Activated CD4-positive, alpha-beta T cell treated with anti-CD3 and anti-CD28 coated beads, Interleukin-2, amount 10 ng/mL, durations not matched to agents 24 days and 14 days (primary cell): Measurements from ENCODE around the gene RANGAP1. TPM values are rescaled to one million over a fixed set of nuclear protein-coding genes. Genes with fewer than 3 reads are reported as not detected.

Source experiments
- DNase-seq: peaks from one replicate; pipeline ENCODE4 v3.0.0; 2022
- H3K27ac Mint-ChIP-seq: one replicate; pipeline ENCODE4 v1.8.0; 2022; ENCODE audit warnings: mild to moderate bottlenecking, mixed read lengths
- H3K27me3 Mint-ChIP-seq: one replicate; pipeline ENCODE4 v1.8.0; 2022; ENCODE audit warnings: mixed read lengths
- H3K36me3 Mint-ChIP-seq: one replicate; pipeline ENCODE4 v1.8.0; 2022; ENCODE audit warnings: low read depth, mild to moderate bottlenecking, mixed read lengths
- H3K4me1 Mint-ChIP-seq: one replicate; pipeline ENCODE4 v1.8.0; 2021; ENCODE audit warnings: mixed read lengths
- H3K4me3 Mint-ChIP-seq: one replicate; pipeline ENCODE4 v1.8.0; 2022; ENCODE audit warnings: mild to moderate bottlenecking, moderate library complexity, mixed read lengths
- H3K9me3 Mint-ChIP-seq: one replicate; pipeline ENCODE4 v1.8.0; 2021; ENCODE audit warnings: mixed read lengths
- intact Hi-C: fragments of 100-400 bp; cut with micrococcal nuclease; formaldehyde crosslinking; loops from one replicate; pipeline ENCODE4 v1.15.1; 2023
- total RNA-seq: library from RNA; stranded (reverse); gene quantifications from 2 replicates; pipeline ENCODE4 v1.2.3, GENCODE V29; 2022

RANGAP1 gene
- total RNA-seq, 1 donor from 2014 or later = 185 TPM

- no peaks in the 10 kb centered on the region for H3K27me3 Mint-ChIP-seq
- peaks cover 43% of the 10 kb centered on the region for H3K36me3 Mint-ChIP-seq
- DNase-seq = no peak
- H3K27ac Mint-ChIP-seq = no peak overlapping the region
- intact Hi-C loops = no loop called here
- H3K4me3 Mint-ChIP-seq = no peak overlapping the region
- H3K4me1 Mint-ChIP-seq = no peaks in the 10 kb centered on the region
- H3K9me3 Mint-ChIP-seq = no peaks in the 10 kb centered on the region
These were observed 62.5 kb downstream of the RANGAP1 start for GRCh38 chr22:41223535-41223934.

- Mint-ChIP-seq H3K9me3 (no peaks in the 10 kb centered on the region), H3K4me1 (peaks cover under 1% of the 10 kb centered on the region), H3K27me3 (no peaks in the 10 kb centered on the region), H3K36me3 (peaks cover 43% of the 10 kb centered on the region), H3K27ac (peak overlapping the region; percentile 53), H3K4me3 (no peak overlapping the region)
- no peak for DNase-seq
- intact Hi-C loops = no loop called here
These were observed 63.0 kb downstream of the RANGAP1 start for GRCh38 chr22:41222846-41223507.

GRCh38 chr22:41217553-41218157 lies 68.3 kb downstream of the RANGAP1 start:
- peak overlapping the region; percentile 89 for H3K27ac Mint-ChIP-seq
- intact Hi-C loops = no loop called here
- H3K9me3 Mint-ChIP-seq = no peaks in the 10 kb centered on the region
- H3K4me3 Mint-ChIP-seq = peak overlapping the region; percentile 75
- no peaks in the 10 kb centered on the region for H3K27me3 Mint-ChIP-seq
- H3K36me3 Mint-ChIP-seq = peaks cover 58% of the 10 kb centered on the region
- DNase-seq = peak; percentile 87
- H3K4me1 Mint-ChIP-seq = peaks cover 30% of the 10 kb centered on the region

- DNase-seq = no peak
- H3K4me3 Mint-ChIP-seq = peak overlapping the region; percentile 75
- H3K9me3 Mint-ChIP-seq = no peaks in the 10 kb centered on the region
- peaks cover 62% of the 10 kb centered on the region for H3K36me3 Mint-ChIP-seq
- intact Hi-C loops = no loop called here
- peaks cover 30% of the 10 kb centered on the region for H3K4me1 Mint-ChIP-seq
- H3K27me3 Mint-ChIP-seq = no peaks in the 10 kb centered on the region
- peak overlapping the region; percentile 89 for H3K27ac Mint-ChIP-seq
These were observed 69.0 kb downstream of the RANGAP1 start for GRCh38 chr22:41216984-41217383.

- H3K27me3 Mint-ChIP-seq = no peaks in the 10 kb centered on the region
- peak overlapping the region; percentile 75 for H3K4me3 Mint-ChIP-seq
- H3K4me1 Mint-ChIP-seq = peaks cover 30% of the 10 kb centered on the region
- intact Hi-C loops = no loop called here
- H3K27ac Mint-ChIP-seq = peak overlapping the region; percentile 25
- H3K9me3 Mint-ChIP-seq = no peaks in the 10 kb centered on the region
- DNase-seq = no peak
- H3K36me3 Mint-ChIP-seq = peaks cover 57% of the 10 kb centered on the region
These were observed 70.1 kb downstream of the RANGAP1 start for GRCh38 chr22:41215926-41216325.

- peak overlapping the region; percentile 75 for H3K4me3 Mint-ChIP-seq
- H3K4me1 Mint-ChIP-seq = peaks cover 30% of the 10 kb centered on the region
- H3K36me3 Mint-ChIP-seq = peaks cover 57% of the 10 kb centered on the region
- DNase-seq = no peak
- intact Hi-C loops = no loop called here
- no peaks in the 10 kb centered on the region for H3K9me3 Mint-ChIP-seq
- H3K27ac Mint-ChIP-seq = no peak overlapping the region
- H3K27me3 Mint-ChIP-seq = no peaks in the 10 kb centered on the region
These were observed 70.6 kb downstream of the RANGAP1 start for GRCh38 chr22:41215409-41215808.

- Mint-ChIP-seq H3K27ac (no peak overlapping the region), H3K4me3 (peak overlapping the region; percentile 58), H3K9me3 (no peaks in the 10 kb centered on the region), H3K36me3 (peaks cover 23% of the 10 kb centered on the region), H3K4me1 (peaks cover 20% of the 10 kb centered on the region), H3K27me3 (peaks cover 12% of the 10 kb centered on the region)
- no peak for DNase-seq
- intact Hi-C loops = no loop called here
These were observed 79.3 kb downstream of the RANGAP1 start for GRCh38 chr22:41206719-41207118.

GRCh38 chr22:41204992-41205900 lies 80.7 kb downstream of the RANGAP1 start, which contains the start of gene L3MBTL2:
L3MBTL2 (plus strand) TSS chr22:41205312; CDS start chr22:41205363, 51 bp downstream.
- peaks cover 21% of the 10 kb centered on the region for H3K36me3 Mint-ChIP-seq
- peaks cover 20% of the 10 kb centered on the region for H3K4me1 Mint-ChIP-seq
- H3K4me3 Mint-ChIP-seq = peak within 1 kb of the TSS; percentile 94
- H3K27me3 Mint-ChIP-seq = peaks cover 19% of the 10 kb centered on the region
- intact Hi-C loops = loop anchor here (1.0 to 2.0 kb wide), 4 partner anchors 80 to 348 kb away; partner anchors contain the start of genes RBX1, ST13 and XPNPEP3
- DNase-seq = peak; percentile 100
- H3K9me3 Mint-ChIP-seq = no peaks in the 10 kb centered on the region
- H3K27ac Mint-ChIP-seq = peak within 1 kb of the TSS; percentile 94

GRCh38 chr22:41204066-41204465 lies 81.9 kb downstream of the RANGAP1 start:
- Mint-ChIP-seq H3K4me3 (peak overlapping the region; percentile 60), H3K27ac (peak overlapping the region; percentile 65), H3K4me1 (peaks cover 20% of the 10 kb centered on the region), H3K36me3 (peaks cover 17% of the 10 kb centered on the region), H3K27me3 (peaks cover 25% of the 10 kb centered on the region), H3K9me3 (no peaks in the 10 kb centered on the region)
- intact Hi-C loops = loop anchor here (2.0 kb wide), 2 partner anchors 181 to 347 kb away; partner anchors contain the start of genes ST13 and XPNPEP3
- DNase-seq = no peak

GRCh38 chr22:41203118-41203517 lies 82.9 kb downstream of the RANGAP1 start:
- DNase-seq = no peak
- no peak overlapping the region for H3K27ac Mint-ChIP-seq
- intact Hi-C loops = no loop called here
- H3K36me3 Mint-ChIP-seq = peaks cover 13% of the 10 kb centered on the region
- peaks cover 25% of the 10 kb centered on the region for H3K4me1 Mint-ChIP-seq
- H3K9me3 Mint-ChIP-seq = no peaks in the 10 kb centered on the region
- no peak overlapping the region for H3K4me3 Mint-ChIP-seq
- H3K27me3 Mint-ChIP-seq = peaks cover 27% of the 10 kb centered on the region

- Mint-ChIP-seq H3K27me3 (peaks cover 33% of the 10 kb centered on the region), H3K27ac (no peak overlapping the region)
These were observed 84.8 kb downstream of the RANGAP1 start for GRCh38 chr22:41201141-41201540.

GRCh38 chr22:41198027-41198580 lies 87.9 kb downstream of the RANGAP1 start:
- Mint-ChIP-seq H3K4me3 (peak overlapping the region; percentile 80), H3K36me3 (no peaks in the 10 kb centered on the region), H3K27ac (no peak overlapping the region), H3K4me1 (peaks cover 8% of the 10 kb centered on the region), H3K27me3 (peaks cover 27% of the 10 kb centered on the region), H3K9me3 (no peaks in the 10 kb centered on the region)
- DNase-seq = peak; percentile 89
- intact Hi-C loops = no loop called here

More at GRCh38 chr22:41201141-41201540, 84.8 kb downstream of the RANGAP1 start:
- peaks cover 23% of the 10 kb centered on the region for H3K4me1 Mint-ChIP-seq
- no peak overlapping the region for H3K4me3 Mint-ChIP-seq
- no peak for DNase-seq
- H3K36me3 Mint-ChIP-seq = peaks cover 3% of the 10 kb centered on the region
- intact Hi-C loops = no loop called here
- H3K9me3 Mint-ChIP-seq = no peaks in the 10 kb centered on the region
